PC-3 (cell line): ENCODE measurements around the gene PFN1.

Source experiments
- CTCF ChIP-seq: fragments of 300-600 bp; sonication (generic); conservative IDR thresholded peaks from 2 replicates; pipeline ENCODE4 v1.5.1; 2017; ENCODE audit warnings: antibody characterized with exemption, low read depth, mild to moderate bottlenecking, low read length
- EZH2 ChIP-seq: fragments of 300-600 bp; sonication (generic); IDR thresholded peaks from one replicate; pipeline ENCODE4 v1.6.1; 2017; ENCODE audit warnings: antibody characterized with exemption, mild to moderate bottlenecking, low read length; ENCODE audit not compliant: unreplicated experiment
- EZH2phosphoT487 ChIP-seq: fragments of 300-600 bp; sonication (generic); IDR thresholded peaks from 2 replicates; pipeline ENCODE4 v1.6.1; 2018; ENCODE audit warnings: mild to moderate bottlenecking, antibody characterized with exemption, low read length, borderline replicate concordance

GRCh38 chr17:4948166-4948930 lies at the start of gene PFN1:
- no peak for TF ChIP-seq EZH2phosphoT487
- no peak for TF ChIP-seq EZH2
- no peak for TF ChIP-seq CTCF
